Activated naive CD4-positive, alpha-beta T cell treated with anti-CD3 and anti-CD28 coated beads, Interleukin-2, amount 50 U/mL, for 72 hours (primary cell): ENCODE measurements around the gene SLC45A1. TPM values are rescaled to one million over a fixed set of nuclear protein-coding genes. Genes with fewer than 3 reads are reported as not detected.

Experiments used
- ATAC-seq, 2 donors: fragments of 150-1000 bp; cut with Tn5 transposase; 2 replicates each; pipeline ENCODE4 v1.10.0; 2021; ENCODE audit warnings: mild to moderate bottlenecking in 2 of 2, moderate library complexity in 2 of 2
- DNase-seq, 2 donors: peaks; one replicate each; pipeline ENCODE4 v3.0.0; 2021 to 2022; ENCODE audit warnings: low spot score in 2 of 2
- H3K27ac Mint-ChIP-seq, 2 donors: one replicate each; pipeline ENCODE4 v1.8.0; 2022; ENCODE audit warnings: mild to moderate bottlenecking in 2 of 2, mixed read lengths in 2 of 2
- H3K36me3 Mint-ChIP-seq, 2 donors: one replicate each; pipeline ENCODE4 v1.8.0; 2022; ENCODE audit warnings: mixed read lengths in 2 of 2
- H3K9me3 Mint-ChIP-seq, 2 donors: one replicate each; pipeline ENCODE4 v1.8.0; 2022; ENCODE audit warnings: mixed read lengths in 2 of 2
- total RNA-seq, 2 donors: library from RNA; stranded (reverse); gene quantifications; one replicate each; pipeline ENCODE4 v1.2.3, GENCODE V29; 2022

The SLC45A1 gene
- total RNA-seq, 2 donors from 2014 or later: 0.20 to 0.43 TPM

DNA sequence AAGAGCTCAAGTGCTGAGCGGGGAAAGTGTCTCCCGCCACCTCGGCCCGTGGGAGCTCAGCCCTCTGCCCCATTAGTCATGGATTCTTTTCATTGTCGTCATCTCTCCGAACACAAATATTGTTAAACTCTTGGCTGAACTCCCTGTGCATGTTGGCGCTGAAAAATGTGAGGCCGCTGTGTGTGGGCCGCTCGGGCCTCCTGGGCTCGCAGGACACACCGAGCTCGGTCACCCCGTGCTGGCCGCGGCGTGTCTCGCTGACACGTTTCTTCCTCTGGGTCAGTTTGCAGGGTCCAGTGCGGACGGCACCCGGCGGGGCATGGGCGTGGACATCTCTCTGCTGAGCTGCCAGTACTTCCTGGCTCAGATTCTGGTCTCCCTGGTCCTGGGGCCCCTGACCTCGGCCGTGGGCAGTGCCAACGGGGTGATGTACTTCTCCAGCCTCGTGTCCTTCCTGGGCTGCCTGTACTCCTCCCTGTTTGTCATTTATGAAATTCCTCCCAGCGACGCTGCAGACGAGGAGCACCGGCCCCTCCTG lies 25.6 kb downstream of the SLC45A1 start:
- Mint-ChIP-seq H3K9me3 (no peaks in the 10 kb centered on the region), H3K36me3 (no peaks in the 10 kb centered on the region), H3K27ac (no peak overlapping the region)
- no peak for ATAC-seq
- DNase-seq: no peak

- no peak for DNase-seq
- peak overlapping the region in 1 of 2 donors; percentile 20 for H3K27ac Mint-ChIP-seq
- no peaks in the 10 kb centered on the region for H3K9me3 Mint-ChIP-seq
- H3K36me3 Mint-ChIP-seq: no peaks in the 10 kb centered on the region
- no peak for ATAC-seq
These were observed 27.1 kb downstream of the SLC45A1 start for GRCh38 chr1:8344893-8345507.

DNA sequence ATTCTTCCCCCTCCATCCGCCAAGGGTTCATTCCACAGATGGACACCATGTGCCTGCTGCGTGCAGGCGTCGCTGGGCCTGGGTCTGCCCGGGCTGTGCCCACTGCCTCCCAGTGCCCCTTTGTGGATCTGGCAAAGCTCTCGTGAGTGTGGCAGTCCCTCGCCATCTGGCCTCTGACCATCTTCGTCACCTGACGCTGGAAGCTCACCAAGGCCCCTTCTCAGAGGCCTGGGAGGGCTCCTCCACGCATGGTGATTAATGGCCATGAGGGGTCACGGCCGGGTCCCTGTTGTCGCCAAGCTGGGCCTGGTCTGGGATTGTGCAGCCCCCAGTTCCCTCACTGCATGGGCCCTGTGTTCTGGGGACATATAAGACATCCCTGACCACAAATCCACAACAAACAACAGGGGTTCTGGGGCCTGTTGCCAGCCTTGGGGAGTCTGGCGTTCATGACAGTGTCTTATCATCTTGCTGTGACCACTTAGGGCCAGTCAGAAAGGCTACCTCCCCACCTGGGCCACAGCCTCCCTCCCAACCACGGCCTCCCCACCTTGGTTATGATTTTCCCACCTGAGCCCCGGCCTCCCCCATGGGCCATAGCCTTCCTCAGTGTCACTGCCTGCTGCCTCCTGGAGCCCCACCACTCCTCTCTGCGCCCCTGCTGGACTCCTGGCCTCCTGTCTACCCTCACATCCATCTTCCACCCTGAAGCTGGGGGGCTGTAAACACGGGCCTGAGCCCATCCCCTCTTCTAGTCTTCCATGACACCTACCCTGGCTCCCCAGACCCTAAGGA lies 27.9 kb downstream of the SLC45A1 start:
- Mint-ChIP-seq H3K9me3 (no peaks in the 10 kb centered on the region), H3K36me3 (no peaks in the 10 kb centered on the region), H3K27ac (peak overlapping the region in 1 of 2 donors; percentile 26)
- no peak for DNase-seq
- ATAC-seq: no peak

DNA sequence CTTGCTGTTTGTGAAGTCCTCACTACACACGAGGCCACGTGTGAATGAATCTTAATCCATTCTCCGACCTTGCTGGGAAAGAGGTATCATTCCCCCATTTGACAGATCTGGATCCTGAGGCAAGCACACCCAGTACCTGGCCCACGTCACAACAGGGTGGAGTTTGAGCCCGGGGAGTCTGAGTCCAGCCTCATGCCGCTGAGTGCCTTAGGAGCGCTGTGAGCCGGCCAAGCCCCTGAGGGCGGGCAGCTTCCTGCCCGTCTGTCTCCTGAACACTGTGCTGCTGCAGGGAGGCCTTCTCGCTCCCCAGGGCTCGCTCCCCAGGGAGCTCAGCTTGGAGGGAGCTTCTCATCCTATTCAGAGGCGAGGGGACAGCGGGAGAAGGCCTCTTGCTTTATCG lies 29.7 kb downstream of the SLC45A1 start:
- H3K36me3 Mint-ChIP-seq: no peaks in the 10 kb centered on the region
- no peak for DNase-seq
- H3K27ac Mint-ChIP-seq: no peak overlapping the region
- no peak for ATAC-seq
- H3K9me3 Mint-ChIP-seq: no peaks in the 10 kb centered on the region

DNA sequence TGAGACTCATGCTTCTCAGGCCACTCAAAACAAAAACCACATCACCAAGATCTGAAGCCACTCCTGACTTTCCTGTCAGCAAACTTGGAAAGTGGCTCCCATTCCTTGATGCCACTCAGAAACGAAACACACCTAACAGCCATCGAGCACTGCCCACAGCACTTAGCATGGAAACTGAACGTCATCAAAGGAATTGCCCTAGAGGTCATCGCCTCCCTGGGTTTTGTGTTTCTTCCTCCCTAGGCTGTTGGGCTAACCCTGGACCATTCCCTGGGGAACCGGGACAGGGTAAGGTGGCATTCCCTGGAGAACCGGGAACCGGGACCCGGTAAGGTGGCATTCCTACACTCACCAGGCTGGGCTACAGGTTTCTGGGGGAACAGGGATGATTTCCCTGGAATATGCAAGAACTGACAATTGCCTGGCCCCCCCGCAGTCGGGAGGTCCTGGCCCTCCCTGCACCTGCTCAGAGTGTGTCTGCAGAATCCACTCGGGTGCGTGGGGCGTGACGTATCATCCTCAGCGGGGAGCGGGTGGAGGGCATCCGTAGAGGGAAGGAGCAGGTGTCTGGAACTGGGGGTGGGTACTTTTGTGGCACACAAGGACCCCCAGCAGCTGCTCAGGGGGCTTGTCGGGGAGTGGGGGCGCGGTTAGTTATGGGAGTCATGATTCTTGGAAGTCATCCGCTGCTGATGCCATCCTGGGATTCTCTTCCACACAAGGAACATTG lies 30.3 kb downstream of the SLC45A1 start:
- ATAC-seq: no peak
- Mint-ChIP-seq H3K9me3 (no peaks in the 10 kb centered on the region), H3K36me3 (no peaks in the 10 kb centered on the region), H3K27ac (peak overlapping the region in 1 of 2 donors; percentile 79)
- no peak for DNase-seq

DNA sequence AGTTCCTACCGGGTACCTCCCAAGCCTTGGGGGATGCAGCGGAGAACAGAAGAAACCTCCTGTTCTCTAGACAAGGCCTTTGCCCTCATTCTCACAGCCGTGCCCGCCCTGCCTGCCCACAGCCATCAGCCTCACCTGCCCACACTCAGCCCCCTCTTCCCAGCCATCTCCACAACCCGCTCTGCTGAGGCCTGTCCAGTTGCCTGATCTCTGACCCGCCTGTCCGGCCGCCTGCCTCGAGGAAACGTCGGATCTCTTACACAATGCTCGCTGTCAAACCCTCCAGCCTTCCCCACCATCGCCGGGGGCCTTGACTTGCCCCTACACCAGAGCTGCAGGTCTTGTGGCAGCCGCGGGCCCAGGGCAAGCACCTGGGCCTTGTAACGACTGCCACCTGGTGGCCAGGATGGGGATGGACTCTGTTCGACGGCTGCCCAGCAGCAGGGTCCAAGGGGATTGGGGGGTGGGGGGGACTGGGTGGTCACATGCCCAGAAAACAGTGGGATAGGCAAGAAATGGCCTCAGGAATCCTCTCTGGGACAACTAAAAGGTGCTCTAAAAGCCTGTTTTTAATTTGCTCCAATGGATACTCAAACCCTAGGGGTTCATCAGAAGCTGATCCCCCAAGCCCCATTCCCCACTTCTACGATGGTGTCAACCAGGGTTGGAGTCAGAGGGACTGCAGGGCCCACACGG lies 31.0 kb downstream of the SLC45A1 start:
- no peaks in the 10 kb centered on the region for H3K36me3 Mint-ChIP-seq
- peak; percentile 68 to 69 for DNase-seq
- peak; percentile 69 to 81 for ATAC-seq
- peak overlapping the region in 1 of 2 donors; percentile 79 for H3K27ac Mint-ChIP-seq
- no peaks in the 10 kb centered on the region for H3K9me3 Mint-ChIP-seq

DNA sequence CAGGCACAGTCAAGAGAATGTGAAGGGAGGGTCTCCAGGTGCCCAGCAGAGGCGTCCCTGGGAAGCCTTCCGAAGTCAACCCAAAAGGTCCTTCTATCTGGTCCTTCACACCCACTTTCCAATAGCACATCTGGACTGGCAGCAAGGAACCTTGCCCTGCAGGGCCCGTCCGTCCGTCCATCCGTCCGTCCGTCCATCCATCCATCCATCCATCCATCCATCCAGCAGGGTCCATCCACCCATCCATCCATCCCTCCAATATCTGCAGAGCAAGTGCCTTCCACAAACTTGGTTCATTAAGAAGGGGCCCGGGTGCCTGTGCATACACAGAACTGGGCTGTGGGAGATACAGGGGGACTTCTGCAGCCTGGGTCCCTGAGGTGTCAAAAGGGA lies 31.6 kb downstream of the SLC45A1 start:
- no peaks in the 10 kb centered on the region for H3K36me3 Mint-ChIP-seq
- no peak for DNase-seq
- no peaks in the 10 kb centered on the region for H3K9me3 Mint-ChIP-seq
- peak overlapping the region in 1 of 2 donors; percentile 70 for H3K27ac Mint-ChIP-seq
- ATAC-seq: no peak

- DNase-seq: no peak
- no peaks in the 10 kb centered on the region for H3K36me3 Mint-ChIP-seq
- H3K27ac Mint-ChIP-seq: no peak overlapping the region
- H3K9me3 Mint-ChIP-seq: no peaks in the 10 kb centered on the region
- ATAC-seq: no peak
These were observed 32.0 kb downstream of the SLC45A1 start for GRCh38 chr1:8349961-8350360.

- Mint-ChIP-seq H3K36me3 (no peaks in the 10 kb centered on the region), H3K9me3 (no peaks in the 10 kb centered on the region), H3K27ac (peak overlapping the region; percentile 29 to 73)
- no peak for ATAC-seq
- no peak for DNase-seq
These were observed 33.2 kb downstream of the SLC45A1 start for GRCh38 chr1:8350914-8351684.

- Mint-ChIP-seq H3K9me3 (no peaks in the 10 kb centered on the region), H3K27ac (peak overlapping the region; percentile 65 to 73), H3K36me3 (no peaks in the 10 kb centered on the region)
- no peak for DNase-seq
- ATAC-seq: peak in 1 of 2 donors; percentile 13
These were observed 34.0 kb downstream of the SLC45A1 start for GRCh38 chr1:8351693-8352470.

DNA sequence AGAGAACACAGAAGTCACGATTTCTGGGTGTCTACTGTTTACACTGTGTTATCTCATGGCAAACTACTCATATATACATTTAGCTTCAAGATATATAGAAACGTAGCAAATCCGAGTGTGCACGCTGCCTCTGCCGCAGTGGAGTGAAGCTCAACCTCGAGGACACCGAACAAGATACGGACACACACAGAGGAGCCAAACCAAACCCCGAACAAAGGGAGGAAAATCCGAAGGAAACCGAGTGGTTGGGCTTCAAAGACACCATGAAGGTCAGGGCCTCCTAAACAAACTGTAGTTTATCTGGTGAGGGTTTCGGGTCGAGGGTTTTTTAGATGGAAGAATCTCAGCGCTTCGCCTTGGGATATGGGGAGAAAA lies 34.5 kb downstream of the SLC45A1 start:
- H3K27ac Mint-ChIP-seq: peak overlapping the region; percentile 65 to 73
- no peaks in the 10 kb centered on the region for H3K36me3 Mint-ChIP-seq
- H3K9me3 Mint-ChIP-seq: no peaks in the 10 kb centered on the region
- ATAC-seq: no peak
- DNase-seq: no peak

- no peaks in the 10 kb centered on the region for H3K9me3 Mint-ChIP-seq
- no peak for DNase-seq
- H3K27ac Mint-ChIP-seq: peak overlapping the region; percentile 65 to 73
- H3K36me3 Mint-ChIP-seq: no peaks in the 10 kb centered on the region
- no peak for ATAC-seq
These were observed 35.2 kb downstream of the SLC45A1 start for GRCh38 chr1:8352886-8353785.

DNA sequence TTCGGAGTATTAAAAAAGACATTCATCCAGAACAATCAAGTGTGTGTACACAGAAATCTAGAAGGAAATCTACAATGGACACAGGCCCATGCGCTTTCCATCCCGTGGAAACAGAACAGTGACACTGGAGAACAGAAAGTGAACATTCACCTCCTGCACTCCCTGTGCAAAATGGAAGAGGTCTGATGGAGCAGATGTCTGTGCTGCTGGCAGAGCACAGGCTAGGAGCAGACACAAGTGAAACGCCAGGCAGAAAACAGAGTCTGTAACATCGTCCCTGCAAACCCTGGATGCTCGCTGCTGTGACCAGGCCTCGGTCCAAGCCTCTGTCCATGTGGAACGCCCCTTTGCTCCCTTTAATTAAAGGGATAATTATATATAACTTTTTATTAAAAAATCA lies 36.1 kb downstream of the SLC45A1 start:
- no peaks in the 10 kb centered on the region for H3K36me3 Mint-ChIP-seq
- H3K27ac Mint-ChIP-seq: no peak overlapping the region
- no peak for ATAC-seq
- DNase-seq: no peak
- no peaks in the 10 kb centered on the region for H3K9me3 Mint-ChIP-seq

- H3K9me3 Mint-ChIP-seq: no peaks in the 10 kb centered on the region
- ATAC-seq (no peak), DNase-seq (no peak)
- H3K27ac Mint-ChIP-seq: peak overlapping the region; percentile 66 to 81
- no peaks in the 10 kb centered on the region for H3K36me3 Mint-ChIP-seq
These were observed 37.7 kb downstream of the SLC45A1 start for GRCh38 chr1:8355439-8356255.
